CD4-positive, alpha-beta T cell (primary cell): Measurements from ENCODE around the gene SLC35E3. TPM values are rescaled to one million over a fixed set of nuclear protein-coding genes. Genes with fewer than 3 reads are reported as not detected.

Source experiments
- ATAC-seq: fragments of 200-7000 bp; cut with Tn5 transposase; one replicate; pipeline ENCODE4 v1.10.0; 2022; ENCODE audit warnings: mild to moderate bottlenecking; ENCODE audit not compliant: poor library complexity
- CTCF ChIA-PET: fragments of 350-600 bp; sonication (Branson Sonifier 250); formaldehyde crosslinking; loops from one replicate; lab custom pipeline; 2021; ENCODE audit warnings: antibody characterized with exemption, inconsistent platforms; lab: Charles Lee
- POLR2A ChIA-PET: fragments of 350-600 bp; sonication (Branson Sonifier 250); formaldehyde crosslinking; loops from one replicate; lab custom pipeline; 2021; ENCODE audit warnings: antibody characterized with exemption, inconsistent platforms; lab: Charles Lee
- DNase-seq, 14 experiments: peaks; one replicate each; pipeline ENCODE4 v3.0.0-alpha.2; 2013 to 2020; ENCODE audit warnings: mixed read lengths in 2 of 14
- H3K27ac ChIP-seq, 2 donors: one replicate each; pipeline versions ENCODE4 v1.5.1 to v1.7.0; 2013; ENCODE audit warnings: low read length in 2 of 2, low read depth in 1 of 2, mild to moderate bottlenecking in 1 of 2
- H3K27me3 ChIP-seq, 2 experiments: 1 replicate in 1 of 2; 2 replicates in 1 of 2; pipeline versions ENCODE4 v1.6.1 to v1.7.0; 2013; ENCODE audit warnings: low read length in 2 of 2, control low read depth in 1 of 2, mild to moderate bottlenecking in 1 of 2, moderate library complexity in 1 of 2; ENCODE audit not compliant: insufficient read depth in 2 of 2, control insufficient read depth in 1 of 2
- H3K36me3 ChIP-seq: one replicate; pipeline ENCODE4 v1.6.1; 2013; ENCODE audit warnings: low read length, control low read depth; ENCODE audit not compliant: insufficient read depth
- H3K4me1 ChIP-seq: one replicate; pipeline ENCODE4 v1.6.1; 2013; ENCODE audit warnings: low read length, control low read depth; ENCODE audit not compliant: insufficient read depth
- H3K4me3 ChIP-seq: one replicate; pipeline ENCODE4 v1.5.1; 2013; ENCODE audit warnings: mild to moderate bottlenecking, low read length, moderate library complexity
- H3K9me3 ChIP-seq, 2 experiments: 1 replicate in 1 of 2; 2 replicates in 1 of 2; pipeline versions ENCODE4 v1.6.1 to v1.7.0; 2013; ENCODE audit warnings: low read length in 2 of 2, mild to moderate bottlenecking in 2 of 2, control low read depth in 1 of 2, moderate library complexity in 1 of 2; ENCODE audit not compliant: control insufficient read depth in 1 of 2, insufficient read depth in 1 of 2
- H3K27ac Mint-ChIP-seq: one replicate; pipeline ENCODE4 v1.8.0; 2020; ENCODE audit warnings: mixed read lengths
- H3K27me3 Mint-ChIP-seq: one replicate; pipeline ENCODE4 v1.8.0; 2021; ENCODE audit warnings: mixed read lengths
- H3K36me3 Mint-ChIP-seq: one replicate; pipeline ENCODE4 v1.8.0; 2021; ENCODE audit warnings: low read depth, mixed read lengths
- H3K4me1 Mint-ChIP-seq: one replicate; pipeline ENCODE4 v1.8.0; 2021; ENCODE audit warnings: low read depth, mixed read lengths
- H3K4me3 Mint-ChIP-seq: one replicate; pipeline ENCODE4 v1.8.0; 2020; ENCODE audit warnings: mild to moderate bottlenecking, mixed read lengths
- H3K9me3 Mint-ChIP-seq: one replicate; pipeline ENCODE4 v1.8.0; 2020; ENCODE audit warnings: mixed read lengths
- CTCF ChIP-seq: fragments of 200-600 bp; IDR thresholded peaks from one replicate; pipeline ENCODE4 v1.8.0; 2022; ENCODE audit warnings: antibody characterized with exemption, mild to moderate bottlenecking
- intact Hi-C, 2 experiments: fragments of 100-400 bp; cut with DNase I in 1 of 2; cut with micrococcal nuclease in 1 of 2; formaldehyde crosslinking; loops; one replicate each; pipeline versions ENCODE4 v1.15.1 to v1.9.0; 2023 to 2025; cut with DNase I, micrococcal nuclease
- total RNA-seq, 174 experiments: library from RNA in 2 of 174; stranded (reverse) in 2 of 174; gene quantifications; one replicate each; pipeline ENCODE4 v1.2.3 and lab custom pipeline; 2021 to 2026

The SLC35E3 gene
- total RNA-seq, 2 experiments from 2014 or later, result 3.5 to 6.1 TPM

DNA sequence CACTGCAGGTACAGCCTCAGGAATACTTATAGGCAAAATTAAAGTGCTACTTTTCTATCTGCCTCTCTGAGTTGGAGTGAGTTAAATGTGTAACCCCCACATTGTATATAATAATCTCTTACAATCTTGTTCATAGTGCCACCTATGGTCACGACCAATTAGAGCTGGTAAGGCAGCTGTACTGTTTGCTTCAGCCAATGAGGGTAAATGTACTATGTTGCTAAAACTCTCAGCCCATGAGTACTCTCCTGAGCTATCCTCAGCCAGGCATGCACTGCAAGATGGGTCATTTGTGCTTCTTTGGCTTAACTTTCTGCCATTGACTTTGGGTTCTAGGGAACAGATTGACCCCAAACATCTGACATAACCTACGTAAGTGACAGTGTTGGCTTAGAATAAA is 47.0 kb downstream of the SLC35E3 start:
- Histone ChIP-seq H3K9me3 (no peaks in the 10 kb centered on the region), H3K27me3 (no peaks in the 10 kb centered on the region), H3K4me3 (no peak overlapping the region), H3K4me1 (no peaks in the 10 kb centered on the region), H3K36me3 (no peaks in the 10 kb centered on the region), H3K27ac (no peak overlapping the region)
- DNase-seq (peak in 5 of 14 experiments; percentile 3 to 73 (median 59)), ATAC-seq (peak; percentile 98)
- ChIA-PET POLR2A (interaction anchor here (1.4 kb wide), 1 partner anchor 14 kb away, joined by 7 read pairs; no protein-coding TSS in a partner anchor), CTCF (no interaction called here)
- no peaks in the 10 kb centered on the region for H3K27me3 Mint-ChIP-seq
- no peaks in the 10 kb centered on the region for H3K4me1 Mint-ChIP-seq
- H3K36me3 Mint-ChIP-seq, result no peaks in the 10 kb centered on the region
- no peak overlapping the region for H3K27ac Mint-ChIP-seq
- no peaks in the 10 kb centered on the region for H3K9me3 Mint-ChIP-seq
- no peak overlapping the region for H3K4me3 Mint-ChIP-seq
- no peak for TF ChIP-seq CTCF
- intact Hi-C loops, result no loop called here

DNA sequence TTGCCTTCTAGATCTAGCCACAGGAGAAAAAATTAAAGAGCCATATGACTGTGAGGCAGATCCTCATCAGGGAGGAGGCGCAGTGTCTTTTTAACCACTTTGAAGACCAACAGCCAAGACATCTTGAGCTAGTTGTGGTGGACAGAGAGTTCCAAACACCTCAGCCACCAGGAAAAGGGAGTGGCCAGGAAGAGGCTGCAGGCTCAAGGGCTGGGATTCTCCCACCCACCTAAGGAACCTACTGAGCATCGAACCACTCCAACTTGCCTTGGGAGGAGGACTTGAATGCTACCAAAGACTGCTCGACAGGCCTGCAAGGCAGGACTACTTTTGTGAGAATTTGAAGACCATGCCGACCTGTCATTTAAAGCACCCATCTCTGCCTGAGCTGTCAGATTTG is 47.5 kb downstream of the SLC35E3 start:
- DNase-seq (no peak), ATAC-seq (no peak)
- Histone ChIP-seq H3K27ac (no peak overlapping the region), H3K4me1 (no peaks in the 10 kb centered on the region), H3K36me3 (no peaks in the 10 kb centered on the region), H3K9me3 (no peaks in the 10 kb centered on the region), H3K27me3 (no peaks in the 10 kb centered on the region), H3K4me3 (no peak overlapping the region)
- Mint-ChIP-seq H3K4me3 (no peak overlapping the region), H3K27me3 (no peaks in the 10 kb centered on the region), H3K9me3 (no peaks in the 10 kb centered on the region), H3K36me3 (no peaks in the 10 kb centered on the region), H3K4me1 (no peaks in the 10 kb centered on the region), H3K27ac (no peak overlapping the region)
- CTCF ChIA-PET, result no interaction called here
- POLR2A ChIA-PET, result interaction anchor here (1.4 kb wide), 1 partner anchor 14 kb away, joined by 7 read pairs; no protein-coding TSS in a partner anchor
- TF ChIP-seq CTCF, result no peak
- intact Hi-C loops, result no loop called here

GRCh38 chr12:68793975-68794652 is 48.1 kb downstream of the SLC35E3 start:
- ChIA-PET POLR2A (interaction anchor here (0.7 to 1.4 kb wide), 2 partner anchors 13 to 15 kb away, joined by 3 to 7 read pairs; no protein-coding TSS in a partner anchor), CTCF (no interaction called here)
- Histone ChIP-seq H3K9me3 (no peaks in the 10 kb centered on the region), H3K36me3 (no peaks in the 10 kb centered on the region), H3K27me3 (no peaks in the 10 kb centered on the region), H3K4me3 (no peak overlapping the region), H3K27ac (no peak overlapping the region), H3K4me1 (no peaks in the 10 kb centered on the region)
- H3K9me3 Mint-ChIP-seq, result no peaks in the 10 kb centered on the region
- TF ChIP-seq CTCF, result no peak
- no peaks in the 10 kb centered on the region for H3K4me1 Mint-ChIP-seq
- H3K4me3 Mint-ChIP-seq, result no peak overlapping the region
- H3K36me3 Mint-ChIP-seq, result no peaks in the 10 kb centered on the region
- no peak for ATAC-seq
- H3K27me3 Mint-ChIP-seq, result no peaks in the 10 kb centered on the region
- intact Hi-C loops, result no loop called here
- DNase-seq, result no peak
- no peak overlapping the region for H3K27ac Mint-ChIP-seq
